BLaER1 treated with 17β-estradiol and CSF1 and Interleukin-3, amounts not matched to agents 10 nM and 100 nM (cell line): Measurements from ENCODE around the gene GRM7.

Source experiments
- H3K27ac ChIP-seq, 11 experiments: shearing (Covaris generic); formaldehyde crosslinking; 2 replicates each; pipeline ENCODE4 v1.8.1; 2022
- H3K27me3 ChIP-seq, 11 experiments: shearing (Covaris generic); formaldehyde crosslinking; 2 replicates each; pipeline ENCODE4 v1.8.1; 2022
- H3K36me3 ChIP-seq, 11 experiments: shearing (Covaris generic); formaldehyde crosslinking; 2 replicates each; pipeline ENCODE4 v1.8.1; 2022
- H3K4me1 ChIP-seq, 10 experiments: shearing (Covaris generic); formaldehyde crosslinking; 2 replicates each; pipeline ENCODE4 v1.8.1; 2022
- H3K4me2 ChIP-seq, 11 experiments: shearing (Covaris generic); formaldehyde crosslinking; 2 replicates each; pipeline ENCODE4 v1.8.1; 2022
- H3K4me3 ChIP-seq, 10 experiments: shearing (Covaris generic); formaldehyde crosslinking; 2 replicates each; pipeline ENCODE4 v1.8.1; 2022
- H3K9ac ChIP-seq, 11 experiments: shearing (Covaris generic); formaldehyde crosslinking; 2 replicates each; pipeline ENCODE4 v1.8.1; 2022
- H3K9me3 ChIP-seq, 11 experiments: shearing (Covaris generic); formaldehyde crosslinking; replicated peaks in 1 of 11; 2 replicates each; pipeline ENCODE4 v1.8.1; 2022
- H4K20me1 ChIP-seq, 11 experiments: shearing (Covaris generic); formaldehyde crosslinking; 2 replicates each; pipeline ENCODE4 v1.8.1; 2022
- Cebpa-rat ChIP-seq, 11 experiments: shearing (Covaris generic); IDR thresholded peaks; 2 replicates each; pipeline ENCODE4 v1.8.1; 2022

The GRM7 gene

GRCh38 chr3:6860954-6861624 is at the start of gene GRM7:
GRM7 (plus strand) TSS chr3:6861115.
- H3K9ac ChIP-seq, result no peak within 1 kb of the TSS
- no peak within 1 kb of the TSS for H3K4me3 ChIP-seq
- H3K9me3 ChIP-seq, result peaks cover 9 to 24% (median 20%) of the 10 kb centered on the region in 11 experiments; a peak in 21 of 22 replicates
- no peaks in the 10 kb centered on the region for H4K20me1 ChIP-seq
- no peak for TF ChIP-seq Cebpa-rat (IDR thresholded peaks at IDR 0.05)
- no peaks in the 10 kb centered on the region for H3K36me3 ChIP-seq
- no peak within 1 kb of the TSS for H3K4me2 ChIP-seq
- no peaks in the 10 kb centered on the region for H3K4me1 ChIP-seq
- no peak within 1 kb of the TSS for H3K27ac ChIP-seq
- H3K27me3 ChIP-seq, result no peaks in the 10 kb centered on the region

GRCh38 chr3:6821411-6821810 is 39.5 kb upstream of the GRM7 start:
- H4K20me1 ChIP-seq, result no peaks in the 10 kb centered on the region
- no peaks in the 10 kb centered on the region for H3K36me3 ChIP-seq
- no peak overlapping the region for H3K4me3 ChIP-seq
- no peaks in the 10 kb centered on the region for H3K4me1 ChIP-seq
- H3K27ac ChIP-seq, result no peak overlapping the region
- H3K9ac ChIP-seq, result no peak overlapping the region
- no peak for TF ChIP-seq Cebpa-rat (IDR thresholded peaks at IDR 0.05)
- H3K9me3 ChIP-seq, result no peaks in the 10 kb centered on the region
- H3K4me2 ChIP-seq, result no peak overlapping the region
- no peaks in the 10 kb centered on the region for H3K27me3 ChIP-seq

GRCh38 chr3:6825524-6825923 is 35.4 kb upstream of the GRM7 start:
- no peak overlapping the region for H3K4me2 ChIP-seq
- H3K9me3 ChIP-seq, result no peaks in the 10 kb centered on the region
- no peak overlapping the region for H3K27ac ChIP-seq
- no peak overlapping the region for H3K4me3 ChIP-seq
- no peaks in the 10 kb centered on the region for H4K20me1 ChIP-seq
- H3K9ac ChIP-seq, result no peak overlapping the region
- H3K4me1 ChIP-seq, result no peaks in the 10 kb centered on the region
- H3K36me3 ChIP-seq, result no peaks in the 10 kb centered on the region
- no peaks in the 10 kb centered on the region for H3K27me3 ChIP-seq
- TF ChIP-seq Cebpa-rat (IDR thresholded peaks at IDR 0.05), result no peak

- H3K4me3 ChIP-seq, result no peak overlapping the region
- no peak for TF ChIP-seq Cebpa-rat (IDR thresholded peaks at IDR 0.05)
- no peaks in the 10 kb centered on the region for H3K36me3 ChIP-seq
- H4K20me1 ChIP-seq, result no peaks in the 10 kb centered on the region
- H3K27ac ChIP-seq, result no peak overlapping the region
- H3K9ac ChIP-seq, result no peak overlapping the region
- H3K9me3 ChIP-seq, result no peaks in the 10 kb centered on the region
- no peaks in the 10 kb centered on the region for H3K27me3 ChIP-seq
- no peaks in the 10 kb centered on the region for H3K4me1 ChIP-seq
- no peak overlapping the region for H3K4me2 ChIP-seq
Observed at GRCh38 chr3:6827453-6827852, 33.5 kb upstream of the GRM7 start.

- Histone ChIP-seq H3K27ac (no peak overlapping the region), H3K4me2 (no peak overlapping the region), H3K9me3 (no peaks in the 10 kb centered on the region)
Observed at GRCh38 chr3:6844723-6845122, 16.2 kb upstream of the GRM7 start.

GRCh38 chr3:6854184-6854583 is 6.7 kb upstream of the GRM7 start:
- Histone ChIP-seq H3K4me2 (no peak overlapping the region), H3K9me3 (no peaks in the 10 kb centered on the region), H3K27me3 (no peaks in the 10 kb centered on the region), H3K4me1 (no peaks in the 10 kb centered on the region), H3K36me3 (no peaks in the 10 kb centered on the region), H3K4me3 (no peak overlapping the region), H3K27ac (no peak overlapping the region), H4K20me1 (no peaks in the 10 kb centered on the region), H3K9ac (no peak overlapping the region)
- no peak for TF ChIP-seq Cebpa-rat (IDR thresholded peaks at IDR 0.05)

More at GRCh38 chr3:6844723-6845122, 16.2 kb upstream of the GRM7 start:
- Histone ChIP-seq H3K9ac (no peak overlapping the region), H3K4me3 (no peak overlapping the region), H3K36me3 (no peaks in the 10 kb centered on the region), H3K27me3 (no peaks in the 10 kb centered on the region), H4K20me1 (no peaks in the 10 kb centered on the region), H3K4me1 (peaks cover 0 to 5% (median 0%) of the 10 kb centered on the region in 10 experiments; a peak in 2 of 20 replicates)
- no peak for TF ChIP-seq Cebpa-rat (IDR thresholded peaks at IDR 0.05)

GRCh38 chr3:6857510-6857909 is 3.4 kb upstream of the GRM7 start:
- H4K20me1 ChIP-seq, result no peaks in the 10 kb centered on the region
- no peak overlapping the region for H3K9ac ChIP-seq
- H3K9me3 ChIP-seq, result peaks cover 9 to 24% (median 20%) of the 10 kb centered on the region in 11 experiments; a peak in 21 of 22 replicates
- no peak overlapping the region for H3K4me2 ChIP-seq
- H3K36me3 ChIP-seq, result no peaks in the 10 kb centered on the region
- no peak overlapping the region for H3K4me3 ChIP-seq
- no peak overlapping the region for H3K27ac ChIP-seq
- no peaks in the 10 kb centered on the region for H3K4me1 ChIP-seq
- no peaks in the 10 kb centered on the region for H3K27me3 ChIP-seq
- no peak for TF ChIP-seq Cebpa-rat (IDR thresholded peaks at IDR 0.05)

GRCh38 chr3:6860149-6860953 is 564 bp upstream of the GRM7 start:
- H3K9me3 ChIP-seq, result peaks cover 9 to 24% (median 20%) of the 10 kb centered on the region in 11 experiments; a peak in 21 of 22 replicates
- H3K4me1 ChIP-seq, result no peaks in the 10 kb centered on the region
- no peaks in the 10 kb centered on the region for H4K20me1 ChIP-seq
- H3K4me3 ChIP-seq, result no peak overlapping the region
- no peak overlapping the region for H3K4me2 ChIP-seq
- no peak for TF ChIP-seq Cebpa-rat (IDR thresholded peaks at IDR 0.05)
- no peak overlapping the region for H3K9ac ChIP-seq
- H3K27me3 ChIP-seq, result no peaks in the 10 kb centered on the region
- no peaks in the 10 kb centered on the region for H3K36me3 ChIP-seq
- no peak overlapping the region for H3K27ac ChIP-seq

- Histone ChIP-seq H3K4me2 (no peak overlapping the region), H3K9ac (no peak overlapping the region), H3K36me3 (no peaks in the 10 kb centered on the region), H4K20me1 (no peaks in the 10 kb centered on the region), H3K4me3 (no peak overlapping the region), H3K27me3 (no peaks in the 10 kb centered on the region), H3K4me1 (no peaks in the 10 kb centered on the region), H3K27ac (no peak overlapping the region), H3K9me3 (peaks cover 9 to 24% (median 20%) of the 10 kb centered on the region in 11 experiments; a peak in 21 of 22 replicates)
- TF ChIP-seq Cebpa-rat (IDR thresholded peaks at IDR 0.05), result no peak
Observed at GRCh38 chr3:6861625-6862000, 698 bp downstream of the GRM7 start.
